Measurements from ENCODE around the gene TMEM238.

The TMEM238 gene

DNA sequence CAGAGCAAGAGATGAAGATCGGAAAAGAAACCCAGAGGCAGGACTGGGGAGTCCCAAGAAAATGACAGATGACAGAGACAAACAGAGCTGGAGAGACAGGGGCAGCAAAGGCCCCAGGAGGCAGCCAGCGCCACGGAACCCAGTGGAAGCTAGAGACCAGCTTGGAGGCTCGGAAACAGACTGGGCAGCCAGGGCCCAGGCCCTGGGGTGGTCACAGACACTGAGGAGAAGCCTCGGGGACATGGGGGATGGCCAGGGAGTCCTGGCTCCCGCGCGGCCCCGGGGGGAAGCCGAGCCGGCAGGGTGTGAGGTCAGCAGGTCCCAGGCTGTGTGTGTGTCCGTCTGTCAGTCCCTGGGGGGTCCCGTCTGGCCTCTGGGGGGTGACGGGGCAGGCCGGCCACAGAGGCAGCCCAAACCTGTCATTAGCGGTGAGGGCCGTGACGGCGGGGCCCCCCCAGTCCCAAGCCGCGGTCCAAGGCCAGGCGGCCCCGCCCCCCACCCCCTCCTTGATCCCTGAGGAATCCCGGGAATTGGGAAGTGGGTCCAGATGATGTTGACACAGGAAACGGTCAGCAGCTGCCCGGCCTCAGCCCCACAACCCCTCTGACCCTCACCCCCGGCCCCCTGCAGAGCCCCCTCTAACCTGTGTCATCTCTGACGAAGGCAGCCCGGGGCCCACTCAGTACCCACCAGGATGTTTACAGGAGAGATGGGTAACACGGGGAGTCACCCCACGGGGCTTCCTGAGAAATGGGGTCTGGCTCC, 9.9 kb downstream of the TMEM238 start:
- Histone ChIP-seq H3K27ac (replicated peaks) (no peak overlapping the region), H3K27me3 (ENCODE audit: insufficient read depth, poor library complexity, severe bottlenecking) (peaks cover 50% of the 10 kb centered on the region), H3K4me3 (replicated peaks; ENCODE audit: insufficient read depth, low read length) (no peak overlapping the region)
- no peak for TF ChIP-seq CTCF (IDR thresholded peaks at IDR 0.05; ENCODE audit: insufficient read depth, low read length)
- TF ChIP-seq REST (IDR thresholded peaks at IDR 0.05; ENCODE audit: insufficient replicate concordance, low read depth): no peak
- TF ChIP-seq POLR2AphosphoS5 (IDR thresholded peaks at IDR 0.05; ENCODE audit: low read depth): no peak
- TF ChIP-seq GABPA (IDR thresholded peaks at IDR 0.05; ENCODE audit: low read depth): no peak
- TF ChIP-seq SPI1 (IDR thresholded peaks at IDR 0.05; ENCODE audit: borderline replicate concordance, low read depth): no peak
- no peak for DNase-seq (ENCODE audit: low read depth in 1 of 2, low spot score in 1 of 2)

GRCh38 chr19:55373306-55373992, 10.6 kb downstream of the TMEM238 start:
- H3K27ac ChIP-seq (replicated peaks): no peak overlapping the region
- no peak for DNase-seq (ENCODE audit: low read depth in 1 of 2, low spot score in 1 of 2)
- TF ChIP-seq SPI1 (IDR thresholded peaks at IDR 0.05; ENCODE audit: borderline replicate concordance, low read depth): no peak
- no peak for TF ChIP-seq POLR2AphosphoS5 (IDR thresholded peaks at IDR 0.05; ENCODE audit: low read depth)
- no peak for TF ChIP-seq REST (IDR thresholded peaks at IDR 0.05; ENCODE audit: insufficient replicate concordance, low read depth)
- no peak for TF ChIP-seq GABPA (IDR thresholded peaks at IDR 0.05; ENCODE audit: low read depth)
- no peak for TF ChIP-seq CTCF (IDR thresholded peaks at IDR 0.05; ENCODE audit: insufficient read depth, low read length)
- peaks cover 56% of the 10 kb centered on the region for H3K27me3 ChIP-seq (ENCODE audit: insufficient read depth, poor library complexity, severe bottlenecking)
- no peak overlapping the region for H3K4me3 ChIP-seq (replicated peaks; ENCODE audit: insufficient read depth, low read length)

DNA sequence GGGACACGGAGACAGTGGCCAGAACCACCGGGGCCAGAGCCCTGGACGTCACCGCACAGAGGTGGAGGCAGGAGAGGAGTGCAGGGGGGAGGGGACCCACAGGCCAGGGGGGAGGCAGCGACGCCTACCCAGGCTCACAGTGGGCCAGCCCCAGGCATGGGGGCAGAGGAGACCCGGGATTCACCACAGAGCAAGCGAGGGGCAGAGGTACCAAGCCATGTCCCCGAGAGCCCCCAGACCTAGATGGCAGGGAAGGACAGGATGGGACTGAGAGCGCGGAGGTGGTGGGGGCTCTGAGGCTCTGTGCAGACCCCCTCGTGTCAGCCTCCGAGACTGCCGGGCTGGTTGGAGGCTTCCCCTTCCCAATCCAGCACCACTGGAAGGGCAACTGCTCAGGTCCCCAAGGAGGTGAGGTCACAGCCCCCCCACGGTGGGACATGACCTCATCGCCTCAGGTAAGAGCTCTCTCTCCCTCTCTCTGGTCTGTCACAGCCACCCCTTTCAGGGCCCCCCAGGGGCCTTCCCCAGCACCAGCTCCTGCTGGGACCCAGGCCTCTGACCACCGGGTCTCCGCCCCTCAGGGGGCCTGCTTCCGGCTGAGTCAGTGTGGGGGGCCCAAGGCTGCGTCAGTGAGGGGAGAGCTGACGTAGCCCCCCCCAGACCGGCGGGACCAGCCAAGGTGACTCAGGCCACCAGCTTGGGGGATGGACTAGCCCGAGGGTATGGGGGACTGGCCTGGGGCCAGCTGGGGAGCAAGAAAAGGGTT, 11.6 kb downstream of the TMEM238 start:
- Histone ChIP-seq H3K27ac (replicated peaks) (no peak overlapping the region), H3K4me3 (replicated peaks; ENCODE audit: insufficient read depth, low read length) (no peak overlapping the region), H3K27me3 (ENCODE audit: insufficient read depth, poor library complexity, severe bottlenecking) (peaks cover 54% of the 10 kb centered on the region)
- no peak for DNase-seq (ENCODE audit: low read depth in 1 of 2, low spot score in 1 of 2)
- TF ChIP-seq CTCF (IDR thresholded peaks at IDR 0.05; ENCODE audit: insufficient read depth, low read length): no peak
- no peak for TF ChIP-seq REST (IDR thresholded peaks at IDR 0.05; ENCODE audit: insufficient replicate concordance, low read depth)
- no peak for TF ChIP-seq SPI1 (IDR thresholded peaks at IDR 0.05; ENCODE audit: borderline replicate concordance, low read depth)
- no peak for TF ChIP-seq GABPA (IDR thresholded peaks at IDR 0.05; ENCODE audit: low read depth)
- no peak for TF ChIP-seq POLR2AphosphoS5 (IDR thresholded peaks at IDR 0.05; ENCODE audit: low read depth)
